Heart left ventricle (tissue), 16 donors: ENCODE data around the gene RGMB. TPM values are rescaled to one million over a fixed set of nuclear protein-coding genes. Genes with fewer than 3 reads are reported as not detected.

Source experiments
- ATAC-seq, 4 donors: fragments of 200-7000 bp; cut with Tn5 transposase; one replicate each; pipeline ENCODE4 v1.9.1; 2020 to 2022; ENCODE audit warnings: moderate library complexity in 4 of 4, mild to moderate bottlenecking in 3 of 4, moderate number of reproducible peaks in 1 of 4
- DNase-seq, 5 donors: peaks; one replicate each; pipeline ENCODE4 v3.0.0-alpha.2; 2020
- H3K27ac ChIP-seq, 12 donors: fragments of 200-600 bp; sonication (generic) in 4 of 12; one replicate each; pipeline versions ENCODE4 v1.5.0 to v1.8.0; 2016 to 2022; ENCODE audit warnings: mild to moderate bottlenecking in 2 of 12
- H3K27me3 ChIP-seq, 9 donors: fragments of 200-600 bp; sonication (generic) in 2 of 9; one replicate each; pipeline versions ENCODE4 v1.5.1 to v1.8.0; 2016 to 2022; ENCODE audit warnings: mild to moderate bottlenecking in 3 of 9
- H3K36me3 ChIP-seq, 9 donors: fragments of 200-600 bp; sonication (generic) in 2 of 9; one replicate each; pipeline versions ENCODE4 v1.5.0 to v1.8.0; 2018 to 2022; ENCODE audit warnings: mild to moderate bottlenecking in 2 of 9
- H3K4me1 ChIP-seq, 12 donors: fragments of 200-600 bp; sonication (generic) in 4 of 12; one replicate each; pipeline versions ENCODE4 v1.5.0 to v1.8.0; 2016 to 2022; ENCODE audit warnings: mild to moderate bottlenecking in 3 of 12
- H3K4me3 ChIP-seq, 12 donors: fragments of 200-600 bp; sonication (generic) in 4 of 12; one replicate each; pipeline versions ENCODE4 v1.5.0 to v1.8.0; 2017 to 2022; ENCODE audit warnings: mild to moderate bottlenecking in 9 of 12, moderate library complexity in 4 of 12
- H3K9me3 ChIP-seq, 12 donors: fragments of 200-600 bp; sonication (generic) in 4 of 12; one replicate each; pipeline versions ENCODE4 v1.5.0 to v1.8.0; 2016 to 2022; ENCODE audit warnings: mild to moderate bottlenecking in 1 of 12
- POLR2A ChIP-seq, 2 donors: fragments of 450-650 bp; IDR thresholded peaks; one replicate each; pipeline ENCODE4 v1.6.1; 2017; ENCODE audit warnings: antibody characterized with exemption in 2 of 2, mild to moderate bottlenecking in 2 of 2, moderate library complexity in 2 of 2
- WGBS, 4 donors: extraction: QIAGEN DNeasy Blood & Tissue Kit in 2 of 4; methylation state at CpG; one replicate each; pipeline versions ENCODE4 v1.1.5 to v1.1.7; 2013 to 2018; 5-methylcytosine and 5-hydroxymethylcytosine counted together
- intact Hi-C, 10 donors: fragments of 100-400 bp; cut with DNase I; formaldehyde crosslinking; loops; one replicate each; pipeline versions ENCODE4 v1.11.1 to v1.14.2; 2022
- polyA plus RNA-seq, 2 donors: library from polyadenylated mRNA; stranded (reverse); fragments of 200-250 nt; gene quantifications; one replicate each; pipeline ENCODE4 v1.2.3, GENCODE V29; 2013
- total RNA-seq, 9 donors: library from RNA; depleted of rRNA in 2 of 9; stranded (reverse); fragments of >200 nt in 2 of 9; fragmentation: NEBNext Ultra II Directional in 3 of 9; extraction: Animal tissue kit (Norgen Biotek cat#: 25700) in 3 of 9; gene quantifications; one replicate each; pipeline versions ENCODE4 v1.1.0 to v1.2.4, GENCODE V29; 2016 to 2023
- TF ChIP-seq, protein P1 (sequence below), 12 donors: fragments of 200-600 bp; sonication (generic) in 4 of 12; IDR thresholded peaks; one replicate each; pipeline versions ENCODE4 v1.5.0 to v1.8.0; 2018 to 2022; ENCODE audit warnings: antibody characterized with exemption in 12 of 12, mild to moderate bottlenecking in 5 of 12
- donor health status: ischemic (EF 13 %, LVEDD 7.1; RV severe dilation, severe dysfunction).
- donor health status: healthy with polysubstance abuse.
- donor health status: DM: no; HTN: yes; CAD: no.
- donor health status: DM: no; HTN: no; CAD: no.
- donor health status: ischemic (EF 25% LVEDD 6.9; RV normal size, moderate dysfunction).
- donor health status: ischemic (EF 25% LVEDD 5.7; RV mildly dilated, moderate dysfunction).
- donor health status: healthy.
- donor health status: DM: yes; HTN: yes; CAD: no.
- donor health status: ischemic (EF 35%, LVEDD 5.7; RV mildly dilated, moderate dysfunction).
- donor health status: nonischemic (EF 11% LVEDD 7.7; RV severe dilation, severe dysfunction).
- donor health status: DM: yes; HTN: yes; CAD: no.
- donor health status: PGD.
- donor health status: ischemic (EF 29% LVEDD 5.4; RV normal size, mild dysfunction).
- donor health status: nonischemic (EF 23%, LVEDD 6.1; RV moderate dilation, normal function).

RGMB gene
- total and polyA plus RNA-seq, 11 donors = 2.0 to 42.2 (median 16.1) TPM

- no peak for DNase-seq
- no peak for TF ChIP-seq POLR2A (IDR thresholded peaks at IDR 0.05)
- TF ChIP-seq, protein P1, sequence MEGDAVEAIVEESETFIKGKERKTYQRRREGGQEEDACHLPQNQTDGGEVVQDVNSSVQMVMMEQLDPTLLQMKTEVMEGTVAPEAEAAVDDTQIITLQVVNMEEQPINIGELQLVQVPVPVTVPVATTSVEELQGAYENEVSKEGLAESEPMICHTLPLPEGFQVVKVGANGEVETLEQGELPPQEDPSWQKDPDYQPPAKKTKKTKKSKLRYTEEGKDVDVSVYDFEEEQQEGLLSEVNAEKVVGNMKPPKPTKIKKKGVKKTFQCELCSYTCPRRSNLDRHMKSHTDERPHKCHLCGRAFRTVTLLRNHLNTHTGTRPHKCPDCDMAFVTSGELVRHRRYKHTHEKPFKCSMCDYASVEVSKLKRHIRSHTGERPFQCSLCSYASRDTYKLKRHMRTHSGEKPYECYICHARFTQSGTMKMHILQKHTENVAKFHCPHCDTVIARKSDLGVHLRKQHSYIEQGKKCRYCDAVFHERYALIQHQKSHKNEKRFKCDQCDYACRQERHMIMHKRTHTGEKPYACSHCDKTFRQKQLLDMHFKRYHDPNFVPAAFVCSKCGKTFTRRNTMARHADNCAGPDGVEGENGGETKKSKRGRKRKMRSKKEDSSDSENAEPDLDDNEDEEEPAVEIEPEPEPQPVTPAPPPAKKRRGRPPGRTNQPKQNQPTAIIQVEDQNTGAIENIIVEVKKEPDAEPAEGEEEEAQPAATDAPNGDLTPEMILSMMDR (IDR thresholded peaks at IDR 0.05) = no peak
- no peaks in the 10 kb centered on the region for H3K27me3 ChIP-seq
- H3K27ac ChIP-seq = no peak overlapping the region
- no peak overlapping the region for H3K4me3 ChIP-seq
- no peak for ATAC-seq
- no peaks in the 10 kb centered on the region for H3K36me3 ChIP-seq
- peaks cover 0 to 16% (median 0%) of the 10 kb centered on the region in 12 donors for H3K9me3 ChIP-seq
- peaks cover 0 to 3% (median 0%) of the 10 kb centered on the region in 12 donors for H3K4me1 ChIP-seq
- intact Hi-C loops = no loop called here
- WGBS, 4 donors = 57 to 82% (median 65%) methylated on average over 1 of the region's 1 CpG
Observed at GRCh38 chr5:98840946-98841345, 67.5 kb downstream of the RGMB start.

GRCh38 chr5:98843481-98843880 lies 70.0 kb downstream of the RGMB start:
- WGBS, 4 donors = 96 to 100% (median 97%) methylated on average over 3 of the region's 3 CpGs
- H3K27me3 ChIP-seq = no peaks in the 10 kb centered on the region
- H3K4me1 ChIP-seq = peaks cover 0 to 3% (median 0%) of the 10 kb centered on the region in 12 donors
- ATAC-seq = no peak
- intact Hi-C loops = no loop called here
- H3K4me3 ChIP-seq = no peak overlapping the region
- no peak for TF ChIP-seq POLR2A (IDR thresholded peaks at IDR 0.05)
- TF ChIP-seq, protein P1 (IDR thresholded peaks at IDR 0.05) = no peak
- no peak for DNase-seq
- H3K36me3 ChIP-seq = no peaks in the 10 kb centered on the region
- peaks cover 0 to 16% (median 0%) of the 10 kb centered on the region in 12 donors for H3K9me3 ChIP-seq
- H3K27ac ChIP-seq = no peak overlapping the region

GRCh38 chr5:98844865-98845264 lies 71.4 kb downstream of the RGMB start:
- DNase-seq = no peak
- no peak for ATAC-seq
- Histone ChIP-seq H3K4me1 (no peaks in the 10 kb centered on the region), H3K4me3 (no peak overlapping the region), H3K27me3 (no peaks in the 10 kb centered on the region), H3K9me3 (peaks cover 0 to 16% (median 0%) of the 10 kb centered on the region in 12 donors), H3K36me3 (no peaks in the 10 kb centered on the region), H3K27ac (no peak overlapping the region)
- intact Hi-C loops = no loop called here
- WGBS, 4 donors = 88 to 96% (median 93%) methylated on average over 6 of the region's 6 CpGs
- TF ChIP-seq, protein P1 (IDR thresholded peaks at IDR 0.05) = no peak
- TF ChIP-seq POLR2A (IDR thresholded peaks at IDR 0.05) = no peak

- TF ChIP-seq, protein P1 (IDR thresholded peaks at IDR 0.05) = no peak
- intact Hi-C loops = no loop called here
- H3K9me3 ChIP-seq = peaks cover 0 to 16% (median 0%) of the 10 kb centered on the region in 12 donors
- H3K27ac ChIP-seq = no peak overlapping the region
- no peak for ATAC-seq
- 96 to 99% (median 97%) methylated on average over 7 to 8 of the region's 8 CpGs for WGBS, 4 donors
- no peak overlapping the region for H3K4me3 ChIP-seq
- no peak for DNase-seq
- H3K4me1 ChIP-seq = no peaks in the 10 kb centered on the region
- no peaks in the 10 kb centered on the region for H3K27me3 ChIP-seq
- no peaks in the 10 kb centered on the region for H3K36me3 ChIP-seq
Observed at GRCh38 chr5:98845878-98846277, 72.4 kb downstream of the RGMB start.

Other genes starting within 250 kb of the RGMB start
- 10 to 100 TPM; 10.5 to 24.0 (median 13.8) TPM for gene CHD1, start 155.3 kb downstream of the RGMB start, total RNA-seq
- gene CHD1, start 155.3 kb downstream of the RGMB start, polyA plus RNA-seq = 1 to 10 TPM; 8.6 to 9.9 TPM